Common myeloid progenitor, CD34-positive (primary cell): Measurements from ENCODE around the gene MYO1F.

Experiments
- CTCF ChIA-PET: fragments of 350-600 bp; sonication (Branson Sonifier 250); formaldehyde crosslinking; loops from one replicate; lab custom pipeline; 2021; ENCODE audit warnings: antibody characterized with exemption; lab: Charles Lee
- POLR2A ChIA-PET: fragments of 350-600 bp; sonication (Branson Sonifier 250); formaldehyde crosslinking; loops from one replicate; lab custom pipeline; 2021; ENCODE audit warnings: antibody characterized with exemption; lab: Charles Lee
- DNase-seq, 3 donors: peaks; one replicate each; pipeline versions ENCODE4 v3.0.0 to v3.0.0-alpha.2; 2013
- H3K27ac ChIP-seq, 2 experiments: 1 replicate in 1 of 2; 2 replicates in 1 of 2; pipeline ENCODE4 v1.7.0; 2013; ENCODE audit warnings: inconsistent platforms in 2 of 2, low read length in 2 of 2, mild to moderate bottlenecking in 2 of 2, low read depth in 1 of 2, moderate library complexity in 1 of 2; ENCODE audit not compliant: severe bottlenecking in 2 of 2, insufficient read depth in 1 of 2, poor library complexity in 1 of 2
- H3K27me3 ChIP-seq, 5 experiments: replicated peaks in 2 of 5; 1 replicate in 3 of 5; 2 replicates in 2 of 5; pipeline versions ENCODE4 v1.6.1 to v1.7.0; 2013; ENCODE audit warnings: low read length in 4 of 5, mild to moderate bottlenecking in 2 of 5, moderate library complexity in 2 of 5, inconsistent platforms in 1 of 5; ENCODE audit not compliant: insufficient read depth in 5 of 5, control insufficient read depth in 4 of 5
- H3K36me3 ChIP-seq, 4 experiments: 1 replicate in 2 of 4; 2 replicates in 2 of 4; pipeline versions ENCODE4 v1.6.1 to v1.7.0; 2013; ENCODE audit warnings: low read length in 3 of 4, control low read depth in 1 of 4, mild to moderate bottlenecking in 1 of 4; ENCODE audit not compliant: control insufficient read depth in 4 of 4, insufficient read depth in 4 of 4
- H3K4me1 ChIP-seq, 4 experiments: 1 replicate in 3 of 4; 2 replicates in 1 of 4; pipeline versions ENCODE4 v1.6.1 to v1.7.1; 2013; ENCODE audit warnings: low read length in 3 of 4, mild to moderate bottlenecking in 3 of 4, control low read depth in 1 of 4, inconsistent platforms in 1 of 4, moderate library complexity in 1 of 4; ENCODE audit not compliant: control insufficient read depth in 4 of 4, insufficient read depth in 4 of 4; ENCODE audit errors: control extremely low read depth in 1 of 4
- H3K4me3 ChIP-seq, 7 experiments: 1 replicate in 4 of 7; 2 replicates in 3 of 7; pipeline versions ENCODE4 v1.5.1 to v1.7.0; 2013; ENCODE audit warnings: mild to moderate bottlenecking in 7 of 7, low read length in 6 of 7, moderate library complexity in 6 of 7, inconsistent platforms in 2 of 7, low read depth in 2 of 7, control low read depth in 1 of 7; ENCODE audit not compliant: insufficient read depth in 4 of 7, control insufficient read depth in 1 of 7; ENCODE audit errors: extremely low read depth in 1 of 7
- H3K9me3 ChIP-seq, 5 experiments: 1 replicate in 4 of 5; 2 replicates in 1 of 5; pipeline versions ENCODE4 v1.6.1 to v1.7.1; 2013; ENCODE audit warnings: low read length in 4 of 5, mild to moderate bottlenecking in 2 of 5, inconsistent platforms in 1 of 5, low read depth in 1 of 5, moderate library complexity in 1 of 5; ENCODE audit not compliant: control insufficient read depth in 4 of 5, insufficient read depth in 2 of 5; ENCODE audit errors: control extremely low read depth in 1 of 5
- WGBS: methylation state at CpG from one replicate; pipeline ENCODE4 v1.1.5; 2013; ENCODE audit not compliant: insufficient coverage; 5-methylcytosine and 5-hydroxymethylcytosine counted together

MYO1F gene

DNA sequence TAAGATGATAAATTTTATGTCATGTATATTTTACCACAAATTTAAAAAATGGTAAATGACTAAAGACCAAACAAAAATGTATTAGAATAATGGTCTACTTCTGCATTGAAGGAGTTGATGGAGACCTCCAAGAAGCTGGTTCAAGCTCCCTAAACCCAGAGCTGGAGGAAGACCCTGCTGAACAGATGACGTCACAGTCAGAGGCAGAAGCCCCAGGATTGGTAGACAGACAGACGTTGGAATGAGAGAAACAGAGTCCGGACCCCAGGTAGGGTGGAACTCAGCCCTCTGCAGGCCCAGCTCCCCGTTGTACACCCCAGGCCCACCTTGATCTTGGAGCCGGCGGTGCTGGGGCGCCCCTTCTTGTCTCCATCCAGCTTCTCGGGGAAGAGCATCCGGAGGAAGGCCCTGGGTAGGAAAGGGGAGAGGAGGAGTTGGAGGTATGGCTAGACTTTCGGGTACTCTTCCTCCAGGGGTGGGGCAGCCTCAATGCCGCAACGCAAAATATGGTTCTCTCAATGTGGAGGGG lies 37.6 kb downstream of the MYO1F start:
- Histone ChIP-seq H3K27me3 (no peaks in the 10 kb centered on the region), H3K4me3 (no peak overlapping the region), H3K4me1 (no peaks in the 10 kb centered on the region), H3K27ac (no peak overlapping the region), H3K36me3 (peaks cover 3 to 48% (median 39%) of the 10 kb centered on the region in 4 experiments), H3K9me3 (no peaks in the 10 kb centered on the region)
- CTCF ChIA-PET: interaction anchor here (1.1 to 2.0 kb wide), 2 partner anchors 39 to 41 kb away, joined by 3 to 9 read pairs; no protein-coding TSS in a partner anchor
- WGBS: 98% methylated on average over 8 of the region's 12 CpGs
- DNase-seq: no peak
- POLR2A ChIA-PET: no interaction called here

DNA sequence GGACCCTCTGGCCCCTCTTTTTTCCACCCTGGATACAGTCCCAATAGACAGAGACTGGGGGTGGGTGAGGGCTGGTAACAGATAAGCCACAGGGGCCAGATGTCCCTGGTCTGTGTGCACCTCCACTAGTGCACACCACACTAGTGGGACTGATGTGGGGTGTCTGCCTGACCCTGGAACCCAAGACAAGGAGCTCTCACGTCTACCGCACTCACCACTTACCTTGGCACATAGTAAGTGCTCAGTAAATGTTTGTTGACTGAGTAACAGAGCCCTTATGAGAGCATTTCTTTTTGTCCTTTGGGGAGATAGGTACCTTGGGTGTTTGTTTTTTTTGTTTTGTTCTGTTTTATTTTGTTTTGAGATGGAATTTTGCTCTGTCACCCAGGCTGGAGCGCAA lies 40.1 kb downstream of the MYO1F start:
- CTCF ChIA-PET: interaction anchor here (1.6 kb wide), 1 partner anchor 12 kb away, joined by 3 read pairs; no protein-coding TSS in a partner anchor
- H3K9me3 ChIP-seq: no peaks in the 10 kb centered on the region
- no peaks in the 10 kb centered on the region for H3K4me1 ChIP-seq
- no peaks in the 10 kb centered on the region for H3K27me3 ChIP-seq
- POLR2A ChIA-PET: no interaction called here
- H3K36me3 ChIP-seq: peaks cover 4 to 45% (median 34%) of the 10 kb centered on the region in 4 experiments
- 100% methylated on average over 1 of the region's 3 CpGs for WGBS
- DNase-seq: no peak
- no peak overlapping the region for H3K27ac ChIP-seq
- H3K4me3 ChIP-seq: no peak overlapping the region

DNA sequence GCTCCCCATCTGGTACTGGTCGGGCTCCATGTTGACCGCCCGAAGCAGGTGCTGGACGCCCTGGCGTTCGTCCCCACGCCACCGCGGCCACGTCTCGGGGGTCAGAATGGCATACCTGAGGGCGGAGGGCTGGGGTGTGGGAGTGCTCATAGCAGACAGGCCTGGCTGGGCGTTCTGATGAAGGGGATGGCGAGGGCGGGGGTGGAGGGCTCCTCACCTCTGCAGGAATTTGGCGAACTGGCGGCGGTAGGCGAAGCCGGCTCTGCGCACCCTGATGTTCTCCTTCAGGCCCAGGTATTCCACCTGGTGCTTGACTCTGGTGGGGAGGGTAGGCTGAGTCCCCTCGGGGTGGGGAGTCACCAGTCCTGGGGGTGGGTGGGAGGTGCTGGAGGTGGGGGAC lies 41.0 kb downstream of the MYO1F start:
- Histone ChIP-seq H3K36me3 (peaks cover 6 to 45% (median 31%) of the 10 kb centered on the region in 4 experiments), H3K9me3 (no peaks in the 10 kb centered on the region), H3K4me3 (no peak overlapping the region), H3K4me1 (no peaks in the 10 kb centered on the region), H3K27me3 (no peaks in the 10 kb centered on the region), H3K27ac (no peak overlapping the region)
- CTCF ChIA-PET: no interaction called here
- POLR2A ChIA-PET: no interaction called here
- WGBS: 100% methylated on average over 15 of the region's 22 CpGs
- DNase-seq: no peak

DNA sequence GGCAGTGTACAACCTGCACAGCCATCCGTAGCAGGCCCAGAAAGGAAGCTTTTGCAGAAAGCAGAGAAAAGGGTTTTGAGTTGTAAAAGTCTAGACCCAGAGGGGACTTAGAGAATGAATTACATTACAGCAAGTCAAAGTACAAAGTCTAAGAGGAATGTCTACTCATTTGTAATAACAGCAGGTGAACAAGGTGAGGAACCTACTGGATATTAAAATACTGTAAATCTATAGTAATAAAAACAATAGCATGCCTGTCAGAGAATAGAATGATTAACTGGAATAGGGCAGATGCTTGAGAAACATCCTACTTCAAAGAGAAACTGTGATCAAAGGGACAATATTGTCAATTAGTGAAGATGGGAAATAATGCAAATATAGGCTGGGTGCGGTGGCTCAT lies 45.0 kb downstream of the MYO1F start:
- no peak for DNase-seq
- no peak overlapping the region for H3K27ac ChIP-seq
- H3K36me3 ChIP-seq: peaks cover 15 to 54% (median 38%) of the 10 kb centered on the region in 4 experiments
- WGBS: 96% methylated on average over 2 of the region's 2 CpGs
- POLR2A ChIA-PET: interaction anchor here (0.6 kb wide), 1 partner anchor 15 kb away, joined by 5 read pairs; no protein-coding TSS in a partner anchor
- no peaks in the 10 kb centered on the region for H3K9me3 ChIP-seq
- CTCF ChIA-PET: interaction anchor here (0.6 to 2.0 kb wide), 4 partner anchors 10 to 68 kb away, joined by 3 to 9 read pairs (median 6); no protein-coding TSS in a partner anchor
- no peaks in the 10 kb centered on the region for H3K27me3 ChIP-seq
- no peak overlapping the region for H3K4me3 ChIP-seq
- H3K4me1 ChIP-seq: no peaks in the 10 kb centered on the region

DNA sequence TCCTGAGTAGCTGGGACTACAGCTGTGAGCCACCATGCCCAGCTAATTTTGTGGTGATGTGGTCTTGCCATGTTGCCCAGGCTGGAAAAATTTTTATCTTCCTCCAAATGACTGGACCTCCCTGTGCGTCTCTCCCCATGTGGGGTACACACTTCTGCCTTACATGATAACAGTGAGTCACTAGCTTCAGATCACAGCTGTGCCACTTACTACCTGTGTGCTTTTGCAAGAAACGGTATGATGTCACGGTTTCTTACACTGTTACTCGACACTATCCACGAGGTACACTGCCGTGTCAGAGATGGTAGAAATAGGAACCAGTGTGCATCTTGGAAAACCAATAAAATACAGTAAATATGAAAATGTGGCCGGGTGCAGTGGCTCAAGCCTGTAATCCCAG lies 45.8 kb downstream of the MYO1F start:
- CTCF ChIA-PET: interaction anchor here (1.2 to 2.0 kb wide), 3 partner anchors 9 to 48 kb away, joined by 5 to 9 read pairs (median 7); no protein-coding TSS in a partner anchor
- POLR2A ChIA-PET: interaction anchor here (0.6 kb wide), 1 partner anchor 16 kb away, joined by 5 read pairs; no protein-coding TSS in a partner anchor
- H3K27ac ChIP-seq: no peak overlapping the region
- H3K27me3 ChIP-seq: no peaks in the 10 kb centered on the region
- 90% methylated on average over 6 of the region's 7 CpGs for WGBS
- H3K4me1 ChIP-seq: no peaks in the 10 kb centered on the region
- DNase-seq: no peak
- H3K36me3 ChIP-seq: peaks cover 15 to 56% (median 38%) of the 10 kb centered on the region in 4 experiments
- no peak overlapping the region for H3K4me3 ChIP-seq
- no peaks in the 10 kb centered on the region for H3K9me3 ChIP-seq

DNA sequence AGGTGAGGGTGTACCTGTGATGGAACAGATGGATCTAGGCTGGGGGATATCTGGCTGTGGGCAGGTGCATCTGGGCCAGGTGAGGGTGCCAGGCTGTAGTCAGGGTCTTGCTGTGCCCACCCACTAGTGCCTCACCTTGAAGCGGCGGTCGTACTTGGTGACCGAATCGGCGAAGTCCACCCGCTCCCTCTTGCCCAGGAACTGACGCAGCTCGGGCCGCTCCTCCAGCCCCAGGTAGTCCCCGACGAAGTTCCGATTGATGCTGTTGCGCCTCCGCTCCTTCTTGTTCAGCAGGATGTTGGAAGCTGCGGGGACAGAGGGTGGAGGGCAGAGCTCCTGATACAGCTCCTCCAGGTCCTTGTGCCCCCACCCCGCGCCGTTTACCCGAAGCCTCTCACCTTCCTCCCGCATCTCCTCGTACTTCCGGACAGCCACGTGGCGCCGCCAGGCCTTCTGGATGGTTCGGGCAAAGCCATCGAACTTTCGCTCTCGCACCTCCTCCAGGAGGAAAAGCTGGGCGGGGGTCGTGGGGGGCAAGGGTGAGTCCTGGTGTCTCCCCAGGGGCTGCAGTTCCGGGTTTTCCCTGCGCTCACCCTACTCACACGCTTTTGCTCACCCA lies 47.1 kb downstream of the MYO1F start:
- no peak overlapping the region for H3K27ac ChIP-seq
- H3K4me3 ChIP-seq: no peak overlapping the region
- no peak for DNase-seq
- CTCF ChIA-PET: interaction anchor here (1.0 to 2.0 kb wide), 2 partner anchors 43 to 49 kb away, joined by 3 to 9 read pairs; no protein-coding TSS in a partner anchor
- WGBS: 96% methylated on average over 30 of the region's 35 CpGs
- H3K9me3 ChIP-seq: no peaks in the 10 kb centered on the region
- POLR2A ChIA-PET: no interaction called here
- no peaks in the 10 kb centered on the region for H3K27me3 ChIP-seq
- peaks cover 15 to 59% (median 40%) of the 10 kb centered on the region in 4 experiments for H3K36me3 ChIP-seq
- H3K4me1 ChIP-seq: no peaks in the 10 kb centered on the region
